Endodermal cell (in vitro differentiated cells): Measurements from ENCODE around the gene DDX31. TPM values are rescaled to one million over a fixed set of nuclear protein-coding genes. Genes with fewer than 3 reads are reported as not detected.

Experiments
- DNase-seq: peaks from one replicate; pipeline ENCODE4 v3.0.0-alpha.2; 2017
- H3K27ac ChIP-seq: 2 replicates; pipeline ENCODE4 v1.5.1; 2013; ENCODE audit warnings: mild to moderate bottlenecking, low read depth, low read length, moderate library complexity
- H3K27me3 ChIP-seq: 2 replicates; pipeline ENCODE4 v1.6.1; 2013; ENCODE audit warnings: mild to moderate bottlenecking, low read length, moderate library complexity; ENCODE audit not compliant: insufficient read depth, control insufficient read depth, poor library complexity, severe bottlenecking
- H3K36me3 ChIP-seq: 2 replicates; pipeline ENCODE4 v1.7.0; 2013; ENCODE audit warnings: mild to moderate bottlenecking, low read length, moderate library complexity; ENCODE audit not compliant: control insufficient read depth, insufficient read depth
- H3K4me1 ChIP-seq: one replicate; pipeline ENCODE4 v1.7.0; 2013; ENCODE audit warnings: low read length; ENCODE audit not compliant: control insufficient read depth, insufficient read depth
- H3K4me3 ChIP-seq: 2 replicates; pipeline ENCODE4 v1.5.1; 2013; ENCODE audit warnings: mild to moderate bottlenecking, low read length, moderate library complexity
- H3K9ac ChIP-seq: 2 replicates; pipeline ENCODE4 v1.6.1; 2013; ENCODE audit warnings: mild to moderate bottlenecking, low read length, moderate library complexity; ENCODE audit not compliant: poor library complexity, severe bottlenecking; ENCODE audit errors: extremely low read depth
- H3K9me3 ChIP-seq: 2 replicates; pipeline ENCODE4 v1.6.1; 2013; ENCODE audit warnings: mild to moderate bottlenecking, low read length, moderate library complexity; ENCODE audit not compliant: control insufficient read depth
- H3K27ac Mint-ChIP-seq: 2 replicates; pipeline ENCODE4 v1.8.0; 2020; ENCODE audit warnings: mixed read lengths
- H3K27me3 Mint-ChIP-seq: 2 replicates; pipeline ENCODE4 v1.8.0; 2021; ENCODE audit warnings: mild to moderate bottlenecking, mixed read lengths; ENCODE audit not compliant: insufficient read depth
- H3K36me3 Mint-ChIP-seq: 2 replicates; pipeline ENCODE4 v1.8.0; 2020; ENCODE audit warnings: low read depth, mixed read lengths
- H3K4me1 Mint-ChIP-seq: 2 replicates; pipeline ENCODE4 v1.8.0; 2020; ENCODE audit warnings: mixed read lengths
- H3K4me3 Mint-ChIP-seq: 2 replicates; pipeline ENCODE4 v1.8.0; 2020; ENCODE audit warnings: mild to moderate bottlenecking, moderate library complexity, mixed read lengths
- H3K9me3 Mint-ChIP-seq: 2 replicates; pipeline ENCODE4 v1.8.0; 2020; ENCODE audit warnings: mild to moderate bottlenecking, mixed read lengths
- CTCF ChIP-seq: fragments of 200-600 bp; sonication (generic); conservative IDR thresholded peaks from 2 replicates; pipeline ENCODE4 v1.5.0; 2021; ENCODE audit warnings: antibody characterized with exemption, mild to moderate bottlenecking
- WGBS, 2 experiments: methylation state at CpG; one replicate each; pipeline versions ENCODE4 v1.1.5 to v1.1.7; 2013; ENCODE audit warnings: missing lambda C conversion rate in 2 of 2, mixed read lengths in 1 of 2; ENCODE audit not compliant: insufficient coverage in 1 of 2, insufficient read length in 1 of 2; 5-methylcytosine and 5-hydroxymethylcytosine counted together
- total RNA-seq, 2 donors: library from RNA; stranded (reverse); fragmentation: NEBNext Ultra II Directional in 1 of 2; extraction: Animal tissue kit (Norgen Biotek cat#: 25700) in 1 of 2; gene quantifications; 2 replicates in 1 of 2; 3 replicates in 1 of 2; pipeline ENCODE4 v1.2.1, GENCODE V29; 2021

Gene DDX31
- total RNA-seq, 2 donors from 2014 or later: 29.1 to 30.5 TPM

- H3K27me3 Mint-ChIP-seq: peaks cover 12% of the 10 kb centered on the region
- Histone ChIP-seq H3K9ac (no peak overlapping the region), H3K4me3 (no peak overlapping the region), H3K36me3 (no peaks in the 10 kb centered on the region), H3K9me3 (peaks cover 7% of the 10 kb centered on the region), H3K27ac (no peak overlapping the region), H3K27me3 (no peaks in the 10 kb centered on the region), H3K4me1 (no peaks in the 10 kb centered on the region)
- no peak overlapping the region for H3K4me3 Mint-ChIP-seq
- WGBS, 2 experiments: 92 to 100% methylated on average over 2 of the region's 2 CpGs
- TF ChIP-seq CTCF: no peak
- no peak overlapping the region for H3K27ac Mint-ChIP-seq
- no peak for DNase-seq
- H3K9me3 Mint-ChIP-seq: peaks cover 11% of the 10 kb centered on the region
- H3K36me3 Mint-ChIP-seq: peaks cover 7% of the 10 kb centered on the region
- peaks cover 14% of the 10 kb centered on the region for H3K4me1 Mint-ChIP-seq
Measured at GRCh38 chr9:132554755-132555154, 115.0 kb downstream of the DDX31 start.

- no peak overlapping the region for H3K4me3 Mint-ChIP-seq
- H3K4me3 ChIP-seq: no peak overlapping the region
- H3K36me3 Mint-ChIP-seq: no peaks in the 10 kb centered on the region
- WGBS, 2 experiments: 92 to 99% methylated on average over 8 to 12 of the region's 12 CpGs
- no peak overlapping the region for H3K9ac ChIP-seq
- H3K27me3 Mint-ChIP-seq: peaks cover 14% of the 10 kb centered on the region
- H3K27ac ChIP-seq: no peak overlapping the region
- no peaks in the 10 kb centered on the region for H3K36me3 ChIP-seq
- TF ChIP-seq CTCF: no peak
- H3K9me3 Mint-ChIP-seq: no peaks in the 10 kb centered on the region
- H3K4me1 Mint-ChIP-seq: peaks cover 26% of the 10 kb centered on the region
- H3K27me3 ChIP-seq: no peaks in the 10 kb centered on the region
- no peak overlapping the region for H3K27ac Mint-ChIP-seq
- H3K4me1 ChIP-seq: no peaks in the 10 kb centered on the region
- H3K9me3 ChIP-seq: no peaks in the 10 kb centered on the region
- DNase-seq: no peak
Measured at GRCh38 chr9:132552041-132552440, 117.7 kb downstream of the DDX31 start.

- Mint-ChIP-seq H3K27ac (no peak overlapping the region), H3K27me3 (peaks cover 14% of the 10 kb centered on the region)
- WGBS, 2 experiments: 87 to 91% methylated on average over 5 to 13 of the region's 13 CpGs
Measured at GRCh38 chr9:132551556-132551955, 118.2 kb downstream of the DDX31 start.

More at GRCh38 chr9:132551556-132551955, 118.2 kb downstream of the DDX31 start:
- Histone ChIP-seq H3K27ac (no peak overlapping the region), H3K4me1 (no peaks in the 10 kb centered on the region), H3K27me3 (no peaks in the 10 kb centered on the region), H3K9ac (no peak overlapping the region), H3K9me3 (no peaks in the 10 kb centered on the region), H3K4me3 (no peak overlapping the region), H3K36me3 (no peaks in the 10 kb centered on the region)
- peaks cover 26% of the 10 kb centered on the region for H3K4me1 Mint-ChIP-seq
- DNase-seq: no peak
- no peaks in the 10 kb centered on the region for H3K36me3 Mint-ChIP-seq
- no peak overlapping the region for H3K4me3 Mint-ChIP-seq
- TF ChIP-seq CTCF: no peak
- H3K9me3 Mint-ChIP-seq: no peaks in the 10 kb centered on the region
